ENCODE measurements around the gene TTLL9. TPM values are rescaled to one million over a fixed set of nuclear protein-coding genes. Genes with fewer than 3 reads are reported as not detected.

The TTLL9 gene
- total RNA-seq, 4 donors from 2014 or later: 0.09 to 0.38 TPM; not detected in 2

- intact Hi-C loops (cut with DNase I): no loop called here
- Histone ChIP-seq H3K27me3 (peaks cover 0 to 27% (median 0%) of the 10 kb centered on the region in 4 donors), H3K4me3 (no peak overlapping the region), H3K27ac (no peak overlapping the region), H3K9me3 (no peaks in the 10 kb centered on the region), H3K4me1 (peaks cover 3 to 37% (median 19%) of the 10 kb centered on the region in 3 donors), H3K36me3 (no peaks in the 10 kb centered on the region)
- TF ChIP-seq CTCF (IDR thresholded peaks at IDR 0.05): no peak
- TF ChIP-seq POLR2A (IDR thresholded peaks at IDR 0.05): no peak
- WGBS, 2 donors: 20 to 71% methylated on average over 1 to 2 of the region's 3 CpGs
- no peak for DNase-seq
These were observed 32.5 kb upstream of the TTLL9 start for GRCh38 chr20:31837896-31838397.

GRCh38 chr20:31838646-31839292, 31.7 kb upstream of the TTLL9 start:
- TF ChIP-seq POLR2A (IDR thresholded peaks at IDR 0.05) (no peak), CTCF (IDR thresholded peaks at IDR 0.05) (no peak)
- 73 to 83% methylated on average over 9 of the region's 9 CpGs for WGBS, 2 donors
- Histone ChIP-seq H3K4me3 (no peak overlapping the region), H3K4me1 (peaks cover 3 to 44% (median 19%) of the 10 kb centered on the region in 3 donors), H3K27me3 (peaks cover 0 to 24% (median 0%) of the 10 kb centered on the region in 4 donors), H3K27ac (no peak overlapping the region), H3K36me3 (no peaks in the 10 kb centered on the region), H3K9me3 (no peaks in the 10 kb centered on the region)
- DNase-seq: no peak
- intact Hi-C loops (cut with DNase I): no loop called here

DNA sequence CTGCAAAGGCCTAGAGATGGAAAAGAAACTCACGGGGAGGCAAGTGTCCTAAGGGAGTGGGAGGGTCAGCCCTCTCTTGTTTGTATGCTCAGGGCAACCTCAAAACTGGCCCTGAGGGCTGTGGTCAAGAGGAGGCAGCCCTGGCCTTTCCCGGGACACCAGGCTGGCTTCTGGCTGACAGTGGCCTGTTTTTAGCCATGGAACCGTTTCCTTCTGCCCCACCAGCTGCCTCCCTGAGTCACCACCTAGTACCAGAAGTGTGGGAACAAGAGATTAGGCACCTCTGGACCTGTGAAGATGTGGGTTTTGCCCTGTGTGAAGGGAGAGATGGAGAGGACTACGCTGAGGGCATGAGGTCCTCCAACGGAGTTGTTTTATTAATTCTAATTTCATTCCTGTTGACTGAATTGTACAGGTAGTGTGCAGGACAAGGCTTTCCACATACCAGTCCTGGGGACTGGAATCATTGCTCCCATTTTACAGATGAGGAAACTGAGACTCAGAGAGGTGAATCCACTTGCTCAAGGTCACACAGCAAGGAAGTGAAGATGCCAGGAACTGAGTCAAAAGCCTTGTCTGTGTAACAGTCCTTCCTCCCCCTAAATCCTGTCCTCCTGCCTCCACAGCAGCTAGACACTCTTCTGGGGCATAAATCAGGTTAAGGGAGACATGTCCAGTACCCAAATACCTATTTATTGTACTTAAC, 30.5 kb upstream of the TTLL9 start:
- H3K27ac ChIP-seq: no peak overlapping the region
- H3K4me3 ChIP-seq: no peak overlapping the region
- H3K4me1 ChIP-seq: peaks cover 3 to 46% (median 19%) of the 10 kb centered on the region in 3 donors
- H3K36me3 ChIP-seq: no peaks in the 10 kb centered on the region
- DNase-seq: no peak
- H3K9me3 ChIP-seq: no peaks in the 10 kb centered on the region
- H3K27me3 ChIP-seq: peaks cover 0 to 27% (median 0%) of the 10 kb centered on the region in 4 donors
- WGBS, 2 donors: 71 to 83% methylated on average over 5 of the region's 5 CpGs
- intact Hi-C loops (cut with DNase I): no loop called here
- no peak for TF ChIP-seq POLR2A (IDR thresholded peaks at IDR 0.05)

DNA sequence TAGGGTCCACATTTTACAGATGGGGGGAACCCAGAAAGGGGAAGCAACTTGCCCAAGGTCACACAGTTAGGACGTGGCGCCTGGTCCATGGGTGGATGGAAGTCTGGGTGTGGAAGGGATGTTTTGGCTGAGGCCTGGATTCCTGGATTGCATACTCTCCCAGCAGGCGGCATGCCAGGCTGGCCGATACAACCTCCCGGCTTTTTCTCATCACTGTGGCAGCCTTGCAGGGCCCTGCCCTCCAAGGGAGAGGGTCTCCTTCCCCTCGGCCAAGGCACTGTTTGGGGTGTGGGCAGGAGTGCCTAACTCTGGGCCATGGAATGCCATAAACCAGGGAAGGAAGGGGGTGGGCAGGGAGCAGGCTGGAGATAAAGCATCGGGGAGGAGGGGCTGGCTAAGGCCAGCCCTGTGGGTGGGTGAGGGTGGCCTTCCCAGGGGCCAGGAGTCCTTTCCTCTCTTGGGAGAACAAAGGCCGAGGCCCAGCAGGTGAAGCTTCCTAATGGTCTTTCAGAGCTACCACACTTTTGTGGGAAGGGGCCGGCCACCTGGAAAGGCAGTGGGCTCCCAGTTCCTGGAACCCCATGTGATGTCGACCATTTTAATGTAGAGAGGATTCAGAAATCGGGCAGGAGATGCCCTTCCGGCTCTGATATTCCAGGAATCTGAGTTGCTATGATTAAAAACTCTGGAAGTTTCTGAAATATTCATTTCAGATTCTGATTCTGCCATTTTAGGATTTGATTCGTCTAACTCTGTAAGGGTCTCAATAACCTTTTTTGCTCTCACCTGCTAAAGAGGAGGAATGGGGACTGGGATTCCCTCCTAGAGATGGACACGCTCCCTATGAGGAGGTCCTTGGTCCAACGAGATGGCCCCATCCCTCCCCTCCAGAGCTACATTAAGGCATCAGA, 29.3 kb upstream of the TTLL9 start:
- H3K4me1 ChIP-seq: peaks cover 10 to 47% (median 12%) of the 10 kb centered on the region in 3 donors
- no peak for TF ChIP-seq CTCF (IDR thresholded peaks at IDR 0.05)
- no peak for TF ChIP-seq POLR2A (IDR thresholded peaks at IDR 0.05)
- DNase-seq: no peak
- intact Hi-C loops (cut with DNase I): no loop called here
- no peak overlapping the region for H3K4me3 ChIP-seq
- H3K27me3 ChIP-seq: peaks cover 0 to 34% (median 0%) of the 10 kb centered on the region in 4 donors
- no peaks in the 10 kb centered on the region for H3K36me3 ChIP-seq
- H3K27ac ChIP-seq: peak overlapping the region in 2 of 4 donors; percentile 55 to 61
- no peaks in the 10 kb centered on the region for H3K9me3 ChIP-seq
- WGBS, 2 donors: 62 to 71% methylated on average over 9 to 13 of the region's 15 CpGs

GRCh38 chr20:31841928-31842327, 28.5 kb upstream of the TTLL9 start:
- peaks cover 4 to 42% (median 9%) of the 10 kb centered on the region in 3 donors for H3K4me1 ChIP-seq
- H3K36me3 ChIP-seq: no peaks in the 10 kb centered on the region
- no peaks in the 10 kb centered on the region for H3K9me3 ChIP-seq
- TF ChIP-seq CTCF (IDR thresholded peaks at IDR 0.05) (no peak), POLR2A (IDR thresholded peaks at IDR 0.05) (no peak)
- intact Hi-C loops (cut with DNase I): no loop called here
- H3K27me3 ChIP-seq: peaks cover 0 to 33% (median 0%) of the 10 kb centered on the region in 4 donors
- peak overlapping the region in 2 of 4 donors; percentile 55 to 61 for H3K27ac ChIP-seq
- no peak for DNase-seq
- H3K4me3 ChIP-seq: no peak overlapping the region
- WGBS, 2 donors: 45 to 47% methylated on average over 3 to 4 of the region's 8 CpGs

Measured in esophagus squamous epithelium (tissue), 5 donors.